Ishikawa (cell line): ENCODE measurements around the gene FGGY.

Experiments used
- CEBPB ChIP-seq: IDR thresholded peaks from 2 replicates; pipeline ENCODE4 v1.6.1; 2012
- CREB1 ChIP-seq: IDR thresholded peaks from 2 replicates; pipeline ENCODE4 v1.6.1; 2012; ENCODE audit warnings: low read depth
- EGR1 ChIP-seq: IDR thresholded peaks from 2 replicates; pipeline ENCODE4 v1.6.1; 2012
- EP300 ChIP-seq: IDR thresholded peaks from 2 replicates; pipeline ENCODE4 v1.6.1; 2012; ENCODE audit warnings: borderline replicate concordance
- FOXM1 ChIP-seq: IDR thresholded peaks from 2 replicates; pipeline ENCODE4 v1.6.1; 2012; ENCODE audit warnings: low read depth, borderline replicate concordance
- NFIC ChIP-seq: IDR thresholded peaks from 2 replicates; pipeline ENCODE4 v1.6.1; 2012
- RAD21 ChIP-seq: IDR thresholded peaks from 2 replicates; pipeline ENCODE4 v1.6.1; 2012; ENCODE audit warnings: low read depth
- TAF1 ChIP-seq: IDR thresholded peaks from 2 replicates; pipeline ENCODE4 v1.6.1; 2012; ENCODE audit warnings: low read depth, mild to moderate bottlenecking
- TCF12 ChIP-seq: IDR thresholded peaks from 2 replicates; pipeline ENCODE4 v1.6.1; 2012; ENCODE audit warnings: low read depth
- TEAD4 ChIP-seq: IDR thresholded peaks from 2 replicates; pipeline ENCODE4 v1.6.1; 2012
- YY1 ChIP-seq: IDR thresholded peaks from 2 replicates; pipeline ENCODE4 v1.6.1; 2012; ENCODE audit warnings: low read depth
- ZBTB7A ChIP-seq: IDR thresholded peaks from 2 replicates; pipeline ENCODE4 v1.6.1; 2012; ENCODE audit warnings: low read depth
- TF ChIP-seq, protein P1 (sequence below): IDR thresholded peaks from 2 replicates; pipeline ENCODE4 v1.6.1; 2012
- TF ChIP-seq, protein P2 (sequence below): IDR thresholded peaks from 2 replicates; pipeline ENCODE4 v1.6.1; 2012; ENCODE audit warnings: low read depth, mild to moderate bottlenecking
- TF ChIP-seq, protein P3 (sequence below): IDR thresholded peaks from 2 replicates; pipeline ENCODE4 v1.6.1; 2012

The FGGY gene

DNA sequence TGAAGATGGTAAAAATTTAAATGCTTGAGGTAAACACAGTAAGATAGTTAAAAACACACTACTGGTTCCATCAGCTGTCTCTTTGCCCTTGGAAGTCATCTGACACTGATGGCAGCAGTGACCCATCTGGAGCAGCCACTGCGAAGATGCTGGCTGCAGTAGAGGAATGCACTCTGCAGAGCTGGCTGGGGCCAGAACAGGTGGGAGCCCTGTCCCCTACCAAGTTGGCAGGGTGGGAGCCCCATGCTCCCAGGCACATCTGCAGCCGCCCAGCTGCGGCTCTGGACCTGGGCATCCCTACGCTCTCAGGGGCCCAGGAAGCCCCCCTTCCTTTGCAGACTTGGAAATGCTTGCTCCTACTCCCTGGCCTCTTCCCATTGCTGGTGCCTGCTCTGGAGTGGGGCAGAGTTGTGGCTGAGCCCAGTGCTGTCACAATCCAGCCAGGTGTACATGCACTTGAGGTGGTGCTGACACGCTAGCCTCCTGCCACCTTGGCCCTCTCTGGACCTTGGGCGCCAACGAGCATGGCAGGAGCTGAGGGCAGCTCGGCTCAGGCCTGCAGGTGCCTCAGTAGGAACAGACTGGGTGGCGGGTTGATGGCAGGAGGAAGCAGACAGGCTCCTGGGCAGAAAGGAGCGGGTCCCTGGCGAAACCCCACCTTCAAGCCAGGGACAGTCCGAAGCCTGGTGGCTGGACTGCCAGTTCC is 227.0 kb downstream of the FGGY start:
- no peak for TF ChIP-seq TEAD4
- TF ChIP-seq, protein P1, sequence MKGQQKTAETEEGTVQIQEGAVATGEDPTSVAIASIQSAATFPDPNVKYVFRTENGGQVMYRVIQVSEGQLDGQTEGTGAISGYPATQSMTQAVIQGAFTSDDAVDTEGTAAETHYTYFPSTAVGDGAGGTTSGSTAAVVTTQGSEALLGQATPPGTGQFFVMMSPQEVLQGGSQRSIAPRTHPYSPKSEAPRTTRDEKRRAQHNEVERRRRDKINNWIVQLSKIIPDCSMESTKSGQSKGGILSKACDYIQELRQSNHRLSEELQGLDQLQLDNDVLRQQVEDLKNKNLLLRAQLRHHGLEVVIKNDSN: no peak
- no peak for TF ChIP-seq ZBTB7A
- TF ChIP-seq CREB1: no peak
- no peak for TF ChIP-seq TCF12
- no peak for TF ChIP-seq EGR1
- no peak for TF ChIP-seq EP300
- TF ChIP-seq, protein P2, sequence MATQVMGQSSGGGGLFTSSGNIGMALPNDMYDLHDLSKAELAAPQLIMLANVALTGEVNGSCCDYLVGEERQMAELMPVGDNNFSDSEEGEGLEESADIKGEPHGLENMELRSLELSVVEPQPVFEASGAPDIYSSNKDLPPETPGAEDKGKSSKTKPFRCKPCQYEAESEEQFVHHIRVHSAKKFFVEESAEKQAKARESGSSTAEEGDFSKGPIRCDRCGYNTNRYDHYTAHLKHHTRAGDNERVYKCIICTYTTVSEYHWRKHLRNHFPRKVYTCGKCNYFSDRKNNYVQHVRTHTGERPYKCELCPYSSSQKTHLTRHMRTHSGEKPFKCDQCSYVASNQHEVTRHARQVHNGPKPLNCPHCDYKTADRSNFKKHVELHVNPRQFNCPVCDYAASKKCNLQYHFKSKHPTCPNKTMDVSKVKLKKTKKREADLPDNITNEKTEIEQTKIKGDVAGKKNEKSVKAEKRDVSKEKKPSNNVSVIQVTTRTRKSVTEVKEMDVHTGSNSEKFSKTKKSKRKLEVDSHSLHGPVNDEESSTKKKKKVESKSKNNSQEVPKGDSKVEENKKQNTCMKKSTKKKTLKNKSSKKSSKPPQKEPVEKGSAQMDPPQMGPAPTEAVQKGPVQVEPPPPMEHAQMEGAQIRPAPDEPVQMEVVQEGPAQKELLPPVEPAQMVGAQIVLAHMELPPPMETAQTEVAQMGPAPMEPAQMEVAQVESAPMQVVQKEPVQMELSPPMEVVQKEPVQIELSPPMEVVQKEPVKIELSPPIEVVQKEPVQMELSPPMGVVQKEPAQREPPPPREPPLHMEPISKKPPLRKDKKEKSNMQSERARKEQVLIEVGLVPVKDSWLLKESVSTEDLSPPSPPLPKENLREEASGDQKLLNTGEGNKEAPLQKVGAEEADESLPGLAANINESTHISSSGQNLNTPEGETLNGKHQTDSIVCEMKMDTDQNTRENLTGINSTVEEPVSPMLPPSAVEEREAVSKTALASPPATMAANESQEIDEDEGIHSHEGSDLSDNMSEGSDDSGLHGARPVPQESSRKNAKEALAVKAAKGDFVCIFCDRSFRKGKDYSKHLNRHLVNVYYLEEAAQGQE: no peak
- TF ChIP-seq FOXM1: no peak
- TF ChIP-seq, protein P3, sequence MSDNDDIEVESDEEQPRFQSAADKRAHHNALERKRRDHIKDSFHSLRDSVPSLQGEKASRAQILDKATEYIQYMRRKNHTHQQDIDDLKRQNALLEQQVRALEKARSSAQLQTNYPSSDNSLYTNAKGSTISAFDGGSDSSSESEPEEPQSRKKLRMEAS: no peak

DNA sequence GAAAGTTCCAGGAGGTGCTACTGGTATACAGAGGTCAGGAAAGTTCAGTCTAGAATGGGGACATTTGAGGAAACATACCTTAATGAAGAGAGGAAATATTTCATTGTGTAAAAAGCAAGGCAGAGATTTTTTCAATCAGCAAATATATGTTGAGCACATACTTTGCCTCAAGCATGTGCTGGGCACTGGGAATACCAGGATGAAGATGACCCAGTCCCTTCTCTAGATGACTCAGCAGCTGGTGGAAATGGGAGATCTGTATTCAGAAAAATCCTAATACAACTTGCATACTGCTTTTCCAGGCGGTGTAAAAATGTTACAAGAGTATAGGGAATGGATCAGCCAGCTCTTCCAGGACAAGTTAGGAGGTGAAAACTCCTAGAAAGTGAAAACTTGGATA is 229.3 kb downstream of the FGGY start:
- no peak for TF ChIP-seq EGR1
- TF ChIP-seq TCF12: no peak
- no peak for TF ChIP-seq YY1
- no peak for TF ChIP-seq EP300
- TF ChIP-seq, protein P1: no peak
- TF ChIP-seq, protein P2: no peak
- TF ChIP-seq RAD21: no peak
- TF ChIP-seq TAF1: no peak
- no peak for TF ChIP-seq FOXM1
- TF ChIP-seq ZBTB7A: no peak
- no peak for TF ChIP-seq TEAD4
- TF ChIP-seq, protein P3: no peak
- no peak for TF ChIP-seq NFIC
- TF ChIP-seq CREB1: no peak
- no peak for TF ChIP-seq CEBPB

DNA sequence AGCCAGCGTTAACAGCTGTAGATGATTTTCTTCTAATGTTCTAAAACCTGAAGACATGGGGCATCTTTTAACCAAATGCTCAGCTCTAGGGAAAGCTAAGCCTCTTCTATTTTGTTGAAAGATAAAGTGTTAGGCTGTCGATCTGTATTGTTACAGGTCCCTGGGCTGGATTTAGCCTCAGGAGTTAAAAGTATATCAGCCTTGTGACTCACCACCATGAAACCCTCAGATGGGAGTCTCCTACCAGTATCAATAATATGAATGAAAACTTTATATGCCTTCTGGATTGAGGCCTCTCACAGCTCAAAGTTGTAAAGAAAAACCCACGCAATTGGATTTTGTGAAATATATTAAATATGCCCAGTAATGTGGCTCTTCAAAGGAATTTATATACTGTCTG is 231.6 kb downstream of the FGGY start:
- no peak for TF ChIP-seq TAF1
- no peak for TF ChIP-seq NFIC
- TF ChIP-seq YY1: no peak
- no peak for TF ChIP-seq TEAD4
- no peak for TF ChIP-seq RAD21
- TF ChIP-seq EP300: no peak
- no peak for TF ChIP-seq ZBTB7A
- no peak for TF ChIP-seq EGR1
- TF ChIP-seq CREB1: no peak
- no peak for TF ChIP-seq TCF12
- no peak for TF ChIP-seq CEBPB
- no peak for TF ChIP-seq FOXM1
- TF ChIP-seq, protein P1: no peak
- TF ChIP-seq, protein P3: no peak
- TF ChIP-seq, protein P2: no peak

DNA sequence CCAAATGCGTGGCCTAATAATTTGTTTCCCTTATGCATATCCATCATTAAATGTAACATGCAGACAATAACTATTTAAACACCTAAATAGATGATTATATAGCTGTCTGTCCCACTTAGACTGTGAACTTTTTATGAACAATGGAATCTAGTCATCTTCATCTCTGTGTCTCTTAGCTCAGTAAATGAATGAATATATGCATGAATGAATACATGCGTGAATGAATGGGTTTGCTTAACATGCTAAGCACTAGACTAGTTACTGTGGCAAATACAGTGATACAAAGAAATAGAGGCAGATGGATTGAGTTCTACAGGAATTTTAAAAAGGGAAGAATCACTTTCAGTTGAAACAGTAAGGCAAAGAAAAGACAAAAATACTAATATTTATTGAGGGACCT is 232.0 kb downstream of the FGGY start:
- TF ChIP-seq, protein P1: no peak
- TF ChIP-seq, protein P3: no peak
- no peak for TF ChIP-seq EGR1
- TF ChIP-seq TCF12: no peak
- no peak for TF ChIP-seq CREB1
- TF ChIP-seq NFIC: no peak
- no peak for TF ChIP-seq TAF1
- TF ChIP-seq EP300: no peak
- TF ChIP-seq FOXM1: no peak
- TF ChIP-seq, protein P2: no peak
- TF ChIP-seq RAD21: no peak
- no peak for TF ChIP-seq CEBPB
- TF ChIP-seq YY1: no peak
- no peak for TF ChIP-seq TEAD4
- TF ChIP-seq ZBTB7A: no peak
